ENCODE measurements around the gene SERPINA7. TPM values are rescaled to one million over a fixed set of nuclear protein-coding genes. Genes with fewer than 3 reads are reported as not detected.

The SERPINA7 gene
- polyA plus RNA-seq (not detected in 3 replicates), polyA minus RNA-seq (not detected in 3 replicates)
- not detected for polyA plus RNA-seq (2011; ENCODE audit: low read depth)
- not detected in 2 replicates for polyA plus RNA-seq (2011; cell fraction: cytosol; rRNA removed)
- not detected in 2 replicates for polyA plus RNA-seq (2011; cell fraction: nucleus; rRNA removed)
- polyA plus RNA-seq (2012; ENCODE audit: low replicate concordance) = not detected in 2 replicates
- polyA minus RNA-seq (2011; cell fraction: cytosol; rRNA and poly(A)+ RNA removed) = not detected
- polyA minus RNA-seq (2011; cell fraction: nucleus; rRNA and poly(A)+ RNA removed) = not detected in 2 replicates

GRCh38 chrX:106038625-106039024 lies at the start of gene SERPINA7:
TSS of gene SERPINA7 (minus strand) at chrX:106038727. CDS start at chrX:106037058, 1,669 bp downstream.
- no peak within 1 kb of the TSS for H2AFZ ChIP-seq (ENCODE audit: control insufficient read depth, low read length)
- no peaks in the 10 kb centered on the region for H3K4me1 ChIP-seq (ENCODE audit: control insufficient read depth, extremely low read depth, insufficient read depth, low read length)
- peaks cover 10% of the 10 kb centered on the region for H3K27me3 ChIP-seq (ENCODE audit: control insufficient read depth, extremely low read depth, insufficient read depth, low read length)
- no peak for TF ChIP-seq CTCF (optimal IDR thresholded peaks at IDR 0.05 in 1 of 3, IDR thresholded peaks at IDR 0.05 in 1 of 3, conservative IDR thresholded peaks at IDR 0.05 in 1 of 3; ENCODE audit: extremely low read depth in 1 of 3, insufficient read depth in 2 of 3, low read length in 3 of 3)
- no peak within 1 kb of the TSS for H3K27ac ChIP-seq (ENCODE audit: control insufficient read depth, insufficient read depth, low read length)
- no peaks in the 10 kb centered on the region for H4K20me1 ChIP-seq (ENCODE audit: control insufficient read depth, extremely low read depth, insufficient read depth, low read length)
- no peaks in the 10 kb centered on the region for H3K36me3 ChIP-seq (ENCODE audit: control insufficient read depth in 2 of 2, extremely low read depth in 1 of 2, insufficient read depth in 2 of 2, low read length in 2 of 2)
- H3K4me3 ChIP-seq (ENCODE audit: control insufficient read depth in 2 of 3, extremely low read depth in 1 of 3, insufficient read depth in 2 of 3, low read depth in 1 of 3, low read length in 3 of 3) = no peak within 1 kb of the TSS
- H3K4me2 ChIP-seq (ENCODE audit: control insufficient read depth, extremely low read depth, insufficient read depth, low read depth, low read length) = no peak within 1 kb of the TSS
- DNase-seq (ENCODE audit: low read depth, low spot score) (no peak), FAIRE-seq (no peak)
- dilution Hi-C loops (cut with MboI; ENCODE audit: extremely low pct_ligation_motif_present, low sequenced_read_pairs) = no loop called here
- no peaks in the 10 kb centered on the region for H3K9me3 ChIP-seq (ENCODE audit: control insufficient read depth, low read depth, low read length)
- H3K79me2 ChIP-seq (ENCODE audit: control insufficient read depth, insufficient read depth, low read length) = no peaks in the 10 kb centered on the region
- H3K9me1 ChIP-seq (ENCODE audit: control insufficient read depth, extremely low read depth, insufficient read depth, low read length) = no peaks in the 10 kb centered on the region
- no peak within 1 kb of the TSS for H3K9ac ChIP-seq (ENCODE audit: control insufficient read depth, extremely low read depth, insufficient read depth, low read length)

GRCh38 chrX:106069048-106069447 lies 30.5 kb upstream of the SERPINA7 start:
- no peak for FAIRE-seq
- no peak for DNase-seq (ENCODE audit: low read depth, low spot score)
- H3K79me2 ChIP-seq (ENCODE audit: control insufficient read depth, insufficient read depth, low read length) = no peaks in the 10 kb centered on the region
- H3K36me3 ChIP-seq (ENCODE audit: control insufficient read depth in 2 of 2, extremely low read depth in 1 of 2, insufficient read depth in 2 of 2, low read length in 2 of 2) = no peaks in the 10 kb centered on the region
- H3K4me3 ChIP-seq (ENCODE audit: control insufficient read depth in 2 of 3, extremely low read depth in 1 of 3, insufficient read depth in 2 of 3, low read depth in 1 of 3, low read length in 3 of 3) = no peak overlapping the region
- H3K9ac ChIP-seq (ENCODE audit: control insufficient read depth, extremely low read depth, insufficient read depth, low read length) = no peak overlapping the region
- TF ChIP-seq EZH2 (IDR thresholded peaks at IDR 0.05; ENCODE audit: low read length) (no peak), CTCF (optimal IDR thresholded peaks at IDR 0.05 in 1 of 3, IDR thresholded peaks at IDR 0.05 in 1 of 3, conservative IDR thresholded peaks at IDR 0.05 in 1 of 3; ENCODE audit: extremely low read depth in 1 of 3, insufficient read depth in 2 of 3, low read length in 3 of 3) (no peak)
- dilution Hi-C loops (cut with MboI; ENCODE audit: extremely low pct_ligation_motif_present, low sequenced_read_pairs) = no loop called here
- H3K27ac ChIP-seq (ENCODE audit: control insufficient read depth, insufficient read depth, low read length) = no peak overlapping the region
- no peaks in the 10 kb centered on the region for H3K9me1 ChIP-seq (ENCODE audit: control insufficient read depth, extremely low read depth, insufficient read depth, low read length)
- H3K9me3 ChIP-seq (ENCODE audit: control insufficient read depth, low read depth, low read length) = no peaks in the 10 kb centered on the region
- H3K4me1 ChIP-seq (ENCODE audit: control insufficient read depth, extremely low read depth, insufficient read depth, low read length) = no peaks in the 10 kb centered on the region
- no peak overlapping the region for H3K4me2 ChIP-seq (ENCODE audit: control insufficient read depth, extremely low read depth, insufficient read depth, low read depth, low read length)
- no peaks in the 10 kb centered on the region for H4K20me1 ChIP-seq (ENCODE audit: control insufficient read depth, extremely low read depth, insufficient read depth, low read length)
- H3K27me3 ChIP-seq (ENCODE audit: control insufficient read depth, extremely low read depth, insufficient read depth, low read length) = no peaks in the 10 kb centered on the region
- H2AFZ ChIP-seq (ENCODE audit: control insufficient read depth, low read length) = no peak overlapping the region

All from keratinocyte (primary cell).